ENCODE results near the gene RWDD2A. TPM values are rescaled to one million over a fixed set of nuclear protein-coding genes. Genes with fewer than 3 reads are reported as not detected.
"Not testable (repeated sequence)": the region's sequence is repeated elsewhere in the genome, so short reads cannot be mapped to it uniquely, and the experiment has no call there.

The RWDD2A gene
- total RNA-seq, 1 experiment from 2014 or later: 3.1 TPM

GRCh38 chr6:83191974-83192373, 1.2 kb upstream of the RWDD2A start:
- in situ Hi-C loops (cut with HindIII; ENCODE audit: low pct_unique_long_range_greater_than_20kb, low sequenced_read_pairs); DNase-seq (ENCODE audit: low read depth, low spot score): not testable (repeated sequence)

GRCh38 chr6:83192456-83192855, 701 bp upstream of the RWDD2A start:
- DNase-seq (ENCODE audit: low read depth, low spot score): no peak
- in situ Hi-C loops (cut with HindIII; ENCODE audit: low pct_unique_long_range_greater_than_20kb, low sequenced_read_pairs): no loop called here

GRCh38 chr6:83193747-83194566, 800 bp downstream of the RWDD2A start:
- in situ Hi-C loops (cut with HindIII; ENCODE audit: low pct_unique_long_range_greater_than_20kb, low sequenced_read_pairs): no loop called here
- DNase-seq (ENCODE audit: low read depth, low spot score): peak; percentile 14

GRCh38 chr6:83198486-83199172, 5.5 kb downstream of the RWDD2A start:
- in situ Hi-C loops (cut with HindIII; ENCODE audit: low pct_unique_long_range_greater_than_20kb, low sequenced_read_pairs): no loop called here
- DNase-seq (ENCODE audit: low read depth, low spot score): no peak

- no peak for DNase-seq (ENCODE audit: low read depth, low spot score)
- in situ Hi-C loops (cut with HindIII; ENCODE audit: low pct_unique_long_range_greater_than_20kb, low sequenced_read_pairs): no loop called here
Observed at GRCh38 chr6:83199173-83199862, 6.2 kb downstream of the RWDD2A start.

- in situ Hi-C loops (cut with HindIII; ENCODE audit: low pct_unique_long_range_greater_than_20kb, low sequenced_read_pairs): loop anchor here (25.0 kb wide), 1 partner anchor 312 kb away; the partner anchor contains the start of gene PRSS35
Observed at GRCh38 chr6:83199863-83200225, 6.7 kb downstream of the RWDD2A start.

GRCh38 chr6:83202031-83202430, 8.9 kb downstream of the RWDD2A start:
- in situ Hi-C loops (cut with HindIII; ENCODE audit: low pct_unique_long_range_greater_than_20kb, low sequenced_read_pairs): loop anchor here (25.0 kb wide), 1 partner anchor 310 kb away; the partner anchor contains the start of gene PRSS35
- no peak for DNase-seq (ENCODE audit: low read depth, low spot score)

More at GRCh38 chr6:83199863-83200225, 6.7 kb downstream of the RWDD2A start:
- DNase-seq (ENCODE audit: low read depth, low spot score): no peak

- in situ Hi-C loops (cut with HindIII; ENCODE audit: low pct_unique_long_range_greater_than_20kb, low sequenced_read_pairs): loop anchor here (25.0 kb wide), 1 partner anchor 297 kb away; the partner anchor contains the start of gene PRSS35
- peak; percentile 86 for DNase-seq (ENCODE audit: low read depth, low spot score)
Observed at GRCh38 chr6:83215131-83216047, 22.2 kb downstream of the RWDD2A start.

- no peak for DNase-seq (ENCODE audit: low read depth, low spot score)
- in situ Hi-C loops (cut with HindIII; ENCODE audit: low pct_unique_long_range_greater_than_20kb, low sequenced_read_pairs): loop anchor here (25.0 kb wide), 1 partner anchor 295 kb away; the partner anchor contains the start of gene PRSS35
Observed at GRCh38 chr6:83216806-83217205, 23.6 kb downstream of the RWDD2A start.

- in situ Hi-C loops (cut with HindIII; ENCODE audit: low pct_unique_long_range_greater_than_20kb, low sequenced_read_pairs): loop anchor here (25.0 kb wide), 1 partner anchor 294 kb away; the partner anchor contains the start of gene PRSS35
- no peak for DNase-seq (ENCODE audit: low read depth, low spot score)
Observed at GRCh38 chr6:83218646-83219045, 25.5 kb downstream of the RWDD2A start.

- no peak for DNase-seq (ENCODE audit: low read depth, low spot score)
- in situ Hi-C loops (cut with HindIII; ENCODE audit: low pct_unique_long_range_greater_than_20kb, low sequenced_read_pairs): loop anchor here (25.0 kb wide), 1 partner anchor 292 kb away; the partner anchor contains the start of gene PRSS35
Observed at GRCh38 chr6:83220121-83220520, 27.0 kb downstream of the RWDD2A start.

GRCh38 chr6:83221276-83221675, 28.1 kb downstream of the RWDD2A start:
- no peak for DNase-seq (ENCODE audit: low read depth, low spot score)
- in situ Hi-C loops (cut with HindIII; ENCODE audit: low pct_unique_long_range_greater_than_20kb, low sequenced_read_pairs): loop anchor here (25.0 kb wide), 1 partner anchor 291 kb away; the partner anchor contains the start of gene PRSS35

GRCh38 chr6:83221889-83222479, 28.8 kb downstream of the RWDD2A start:
- in situ Hi-C loops (cut with HindIII; ENCODE audit: low pct_unique_long_range_greater_than_20kb, low sequenced_read_pairs): loop anchor here (25.0 kb wide), 1 partner anchor 290 kb away; the partner anchor contains the start of gene PRSS35
- DNase-seq (ENCODE audit: low read depth, low spot score): peak; percentile 57

GRCh38 chr6:83226517-83226916, 33.4 kb downstream of the RWDD2A start:
- DNase-seq (ENCODE audit: low read depth, low spot score): no peak
- in situ Hi-C loops (cut with HindIII; ENCODE audit: low pct_unique_long_range_greater_than_20kb, low sequenced_read_pairs): no loop called here

GRCh38 chr6:83231146-83231545, 38.0 kb downstream of the RWDD2A start:
- in situ Hi-C loops (cut with HindIII; ENCODE audit: low pct_unique_long_range_greater_than_20kb, low sequenced_read_pairs): no loop called here
- DNase-seq (ENCODE audit: low read depth, low spot score): no peak

GRCh38 chr6:83247471-83247870, 54.3 kb downstream of the RWDD2A start:
- DNase-seq (ENCODE audit: low read depth, low spot score): no peak
- in situ Hi-C loops (cut with HindIII; ENCODE audit: low pct_unique_long_range_greater_than_20kb, low sequenced_read_pairs): no loop called here

All from SK-MEL-5 (cell line).